Omental fat pad (tissue), 4 donors: ENCODE data around the gene SH3PXD2A. TPM values are rescaled to one million over a fixed set of nuclear protein-coding genes. Genes with fewer than 3 reads are reported as not detected.

Experiments
- ATAC-seq: fragments of 150-250 bp; one replicate; pipeline ENCODE4 v1.9.1; 2016; ENCODE audit warnings: mild to moderate bottlenecking, moderate library complexity; ENCODE audit not compliant: low FRiP score
- DNase-seq: peaks from one replicate; pipeline ENCODE4 v3.0.0-alpha.2; 2019; ENCODE audit warnings: low spot score
- total RNA-seq, 4 donors: library from RNA; depleted of rRNA; stranded (reverse); fragments of >200 nt; gene quantifications; one replicate each; pipeline ENCODE4 v1.1.0, GENCODE V29; 2016
- TF ChIP-seq, protein P1 (sequence below), 3 donors: fragments of 450-650 bp; IDR thresholded peaks; one replicate each; pipeline ENCODE4 v1.5.1; 2016 to 2017; ENCODE audit warnings: antibody characterized with exemption in 3 of 3, mild to moderate bottlenecking in 3 of 3, moderate library complexity in 2 of 3

SH3PXD2A gene
- total RNA-seq, 4 donors from 2014 or later = 21.0 to 36.3 (median 22.5) TPM

DNA sequence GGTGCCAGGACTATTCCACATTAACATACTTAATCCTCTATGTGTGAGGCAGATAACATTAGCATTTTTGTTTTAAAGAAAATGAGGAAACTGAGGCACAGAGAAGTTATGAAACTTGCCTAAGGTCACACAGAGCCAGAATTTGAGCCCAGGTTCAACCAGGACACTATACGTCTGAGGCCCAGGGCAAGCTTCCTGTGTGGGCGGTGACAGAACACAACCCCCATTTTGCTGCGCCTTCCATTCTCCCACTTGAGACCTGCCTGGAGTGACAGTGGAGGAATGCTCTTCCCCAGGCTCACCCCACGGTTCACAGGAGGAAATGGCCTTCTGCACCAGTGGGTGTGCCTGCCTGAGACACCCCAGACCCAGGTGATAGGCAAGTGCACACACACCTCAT lies 164.1 kb downstream of the SH3PXD2A start:
- no peak for ATAC-seq
- no peak for DNase-seq
- TF ChIP-seq, protein P1, sequence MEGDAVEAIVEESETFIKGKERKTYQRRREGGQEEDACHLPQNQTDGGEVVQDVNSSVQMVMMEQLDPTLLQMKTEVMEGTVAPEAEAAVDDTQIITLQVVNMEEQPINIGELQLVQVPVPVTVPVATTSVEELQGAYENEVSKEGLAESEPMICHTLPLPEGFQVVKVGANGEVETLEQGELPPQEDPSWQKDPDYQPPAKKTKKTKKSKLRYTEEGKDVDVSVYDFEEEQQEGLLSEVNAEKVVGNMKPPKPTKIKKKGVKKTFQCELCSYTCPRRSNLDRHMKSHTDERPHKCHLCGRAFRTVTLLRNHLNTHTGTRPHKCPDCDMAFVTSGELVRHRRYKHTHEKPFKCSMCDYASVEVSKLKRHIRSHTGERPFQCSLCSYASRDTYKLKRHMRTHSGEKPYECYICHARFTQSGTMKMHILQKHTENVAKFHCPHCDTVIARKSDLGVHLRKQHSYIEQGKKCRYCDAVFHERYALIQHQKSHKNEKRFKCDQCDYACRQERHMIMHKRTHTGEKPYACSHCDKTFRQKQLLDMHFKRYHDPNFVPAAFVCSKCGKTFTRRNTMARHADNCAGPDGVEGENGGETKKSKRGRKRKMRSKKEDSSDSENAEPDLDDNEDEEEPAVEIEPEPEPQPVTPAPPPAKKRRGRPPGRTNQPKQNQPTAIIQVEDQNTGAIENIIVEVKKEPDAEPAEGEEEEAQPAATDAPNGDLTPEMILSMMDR (IDR thresholded peaks at IDR 0.05) = no peak

DNA sequence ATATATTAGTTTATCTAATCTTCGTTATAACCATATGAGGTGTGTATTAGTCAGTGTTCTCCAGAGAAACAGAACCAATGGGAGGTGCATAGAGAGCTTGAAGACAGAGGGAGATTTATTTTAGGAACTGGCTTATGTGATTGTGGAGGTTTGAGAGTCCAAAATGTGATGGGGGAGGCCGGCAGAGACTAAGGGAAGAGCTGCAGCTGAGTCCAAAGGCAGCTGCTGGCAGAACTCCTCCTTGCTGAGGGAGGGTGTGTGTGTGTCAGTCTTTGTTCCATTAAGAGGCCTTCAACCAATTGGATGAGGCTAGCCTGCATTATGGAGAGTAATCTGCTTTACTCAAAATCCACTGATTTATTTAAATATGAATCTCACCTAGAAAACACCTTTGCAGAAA lies 165.1 kb downstream of the SH3PXD2A start:
- TF ChIP-seq, protein P1 (IDR thresholded peaks at IDR 0.05) = no peak
- no peak for DNase-seq
- ATAC-seq = no peak

DNA sequence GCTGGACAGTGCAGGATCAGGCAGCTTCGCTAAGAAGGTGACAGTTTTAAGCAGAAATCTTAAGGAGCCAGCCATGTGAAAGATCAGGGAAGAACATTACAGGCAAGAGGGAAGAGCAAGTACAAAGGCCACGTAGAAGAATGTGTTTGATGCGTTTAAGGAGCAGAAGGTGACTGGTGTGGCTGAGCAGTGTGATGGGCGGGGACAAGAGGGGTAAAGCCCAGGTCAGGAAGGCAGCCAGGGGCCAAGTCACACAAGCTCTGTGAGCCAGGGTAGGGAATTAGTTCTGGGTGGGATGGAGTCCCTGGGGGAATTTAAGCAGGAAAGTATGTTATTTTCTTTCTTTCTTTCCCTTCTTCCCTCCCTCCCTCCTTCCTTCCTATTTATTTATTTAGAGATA lies 166.9 kb downstream of the SH3PXD2A start:
- DNase-seq (no peak), ATAC-seq (no peak)
- TF ChIP-seq, protein P1 (IDR thresholded peaks at IDR 0.05) = no peak

DNA sequence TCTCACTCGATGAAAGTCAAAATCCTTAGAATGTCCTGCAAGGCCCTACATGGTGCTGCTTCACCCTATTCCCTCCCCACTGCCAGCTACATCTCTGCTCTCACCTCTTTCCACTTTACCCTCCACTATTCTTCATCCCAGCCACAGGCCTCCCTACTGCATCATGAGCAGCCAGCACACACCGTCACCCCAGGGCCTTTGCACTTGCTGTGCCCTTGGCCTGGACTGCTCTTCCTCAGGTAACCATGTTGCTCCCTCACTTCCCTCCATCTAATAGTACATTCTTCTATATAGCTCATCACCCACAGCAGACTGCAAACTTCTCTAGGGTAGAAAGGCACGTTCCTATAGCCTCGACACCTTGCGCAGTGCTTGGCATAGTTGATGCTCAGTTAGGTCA lies 167.7 kb downstream of the SH3PXD2A start:
- no peak for DNase-seq
- TF ChIP-seq, protein P1 (IDR thresholded peaks at IDR 0.05) = no peak
- no peak for ATAC-seq

DNA sequence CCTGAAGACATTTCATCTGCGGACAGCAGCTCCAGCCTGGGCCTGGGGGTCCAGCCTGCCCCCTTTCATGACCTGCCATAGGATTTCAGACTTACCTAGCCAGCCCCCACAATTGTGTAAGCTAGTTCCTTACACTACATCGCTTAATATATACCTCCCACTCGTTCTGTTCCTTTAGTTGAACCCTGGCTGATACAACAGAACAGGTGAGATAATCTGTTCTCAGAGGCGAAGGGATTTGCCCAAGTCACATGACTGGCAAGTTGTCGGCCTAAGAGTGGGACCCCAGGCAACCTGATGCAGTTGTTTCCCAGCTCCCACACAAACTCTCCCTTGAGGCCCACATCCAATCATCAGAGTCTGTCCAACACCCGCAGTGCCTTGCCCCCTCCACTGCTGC lies 168.2 kb downstream of the SH3PXD2A start:
- TF ChIP-seq, protein P1 (IDR thresholded peaks at IDR 0.05) = no peak
- ATAC-seq = no peak
- no peak for DNase-seq

DNA sequence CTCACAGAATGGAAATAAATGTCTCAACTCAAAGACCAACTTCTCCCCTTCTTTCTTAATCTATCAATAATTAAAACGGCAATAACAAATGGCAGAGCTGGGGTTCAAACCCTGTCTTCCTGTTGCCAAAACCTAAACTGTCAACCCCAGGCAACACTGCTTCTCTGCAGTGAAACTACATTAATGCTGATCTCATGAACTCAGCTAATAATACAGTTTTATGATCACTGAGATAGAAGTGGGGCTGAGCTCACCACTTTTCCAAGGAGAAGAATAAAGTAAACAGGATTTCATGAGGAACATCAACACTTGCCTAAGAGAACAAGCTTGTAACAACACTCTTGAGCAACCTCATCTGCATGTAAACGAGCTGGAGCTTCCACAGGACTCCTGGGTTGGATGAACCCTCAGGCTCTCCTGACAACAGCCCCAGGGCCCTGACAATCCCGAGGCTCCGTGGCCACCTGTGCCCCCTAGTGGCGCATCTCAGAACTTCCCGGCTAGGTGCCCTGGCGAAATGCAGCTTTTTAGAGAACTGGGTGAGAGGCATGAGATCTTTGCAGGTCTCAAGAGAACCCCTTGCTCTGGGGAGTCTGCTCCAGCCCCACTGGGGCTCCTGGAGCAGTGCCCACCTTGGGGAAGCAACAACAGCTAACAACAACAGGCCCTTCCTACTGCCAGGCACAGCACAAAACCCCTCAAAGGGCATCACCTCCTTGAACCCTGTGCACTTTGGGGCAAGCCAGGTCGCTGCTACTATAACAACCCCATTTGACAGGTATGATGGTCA lies 169.3 kb downstream of the SH3PXD2A start:
- ATAC-seq = peak; percentile 85
- peak; percentile 71 for DNase-seq

More for the DNA sequence above, 169.3 kb downstream of the SH3PXD2A start:
- TF ChIP-seq, protein P1 (IDR thresholded peaks at IDR 0.05) = peak in 2 of 3 donors; percentile 89 to 94
